ENCODE data around the gene MTRF1. TPM values are rescaled to one million over a fixed set of nuclear protein-coding genes. Genes with fewer than 3 reads are reported as not detected.

MTRF1 gene
- total RNA-seq, 5 donors from 2014 or later (not counting 1 experiment from before 2014, with no cell fraction given), result 22.1 to 35.5 (median 26.6) TPM

DNA sequence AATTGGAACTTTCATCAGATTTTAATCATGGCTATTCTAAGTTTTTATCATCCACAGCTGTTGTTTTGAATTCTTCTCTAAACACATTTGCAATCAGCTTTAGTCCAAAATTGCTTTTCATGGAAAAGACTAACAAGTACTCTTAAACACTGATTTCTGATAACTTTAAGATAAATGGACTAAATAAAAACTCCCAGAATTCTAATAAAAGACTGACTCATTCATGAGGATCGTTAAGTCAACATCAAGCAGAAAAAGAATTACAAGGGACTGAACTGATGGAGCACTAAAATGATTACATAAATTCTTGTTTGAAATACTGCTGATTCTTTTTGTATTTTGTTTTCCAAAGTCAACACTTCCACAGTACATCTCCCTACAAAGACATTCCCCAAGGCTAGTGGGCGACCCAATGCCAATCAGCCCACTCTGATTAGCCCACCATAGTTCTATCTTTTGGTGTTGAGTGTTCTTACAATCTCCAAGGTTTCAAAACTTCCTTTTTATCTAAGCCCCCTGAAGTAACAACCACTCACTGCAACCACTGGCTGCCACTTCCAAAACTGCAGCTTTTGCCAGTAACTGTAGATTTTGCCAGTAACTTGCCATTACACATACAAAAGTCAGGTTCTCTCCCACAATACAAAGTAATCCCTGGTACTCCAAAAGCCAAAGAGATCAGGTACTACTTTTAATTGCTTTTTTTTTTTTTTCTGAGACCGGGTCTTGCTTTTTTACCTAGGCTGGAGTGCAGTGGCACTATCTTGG is 33.7 kb upstream of the MTRF1 start:
- Histone ChIP-seq H3K27me3 (replicated peaks in 1 of 2; ENCODE audit: control insufficient read depth in 2 of 2, extremely low read depth in 1 of 2, insufficient read depth in 2 of 2, low read length in 1 of 2) (no peaks in the 10 kb centered on the region), H3K9me3 (no peaks in the 10 kb centered on the region), H3K4me3 (ENCODE audit: control insufficient read depth in 1 of 2, extremely low read depth in 1 of 2, low read length in 1 of 2) (no peak overlapping the region), H3K4me1 (ENCODE audit: control insufficient read depth in 1 of 2, extremely low read depth in 1 of 2, insufficient read depth in 2 of 2, low read length in 2 of 2) (no peaks in the 10 kb centered on the region), H3K36me3 (ENCODE audit: control insufficient read depth in 2 of 2, extremely low read depth in 1 of 2, insufficient read depth in 1 of 2, low read length in 1 of 2) (no peaks in the 10 kb centered on the region), H3K27ac (ENCODE audit: low read length) (no peak overlapping the region)
- DNase-seq, result no peak
- ChIA-PET POLR2A (no interaction called here), CTCF (interaction anchor here in 1 of 2 donors (0.6 to 1.1 kb wide), 2 partner anchors 50 to 627 kb away, joined by 3 to 8 read pairs; no protein-coding TSS in a partner anchor)
- no peak for ATAC-seq (replicated peaks in 1 of 4)
- no peak overlapping the region for H3K4me3 Mint-ChIP-seq
- peaks cover 0 to 3% (median 2%) of the 10 kb centered on the region in 3 donors for H3K4me1 Mint-ChIP-seq
- no CpG with 5 or more reads among the region's 3 CpGs for WGBS (ENCODE audit: insufficient coverage)
- no peak overlapping the region for H3K27ac Mint-ChIP-seq
- H3K9me3 Mint-ChIP-seq, result no peaks in the 10 kb centered on the region
- H3K27me3 Mint-ChIP-seq, result peaks cover 0 to 1% of the 10 kb centered on the region in 2 donors
- H3K36me3 Mint-ChIP-seq, result peaks cover 6% of the 10 kb centered on the region

DNA sequence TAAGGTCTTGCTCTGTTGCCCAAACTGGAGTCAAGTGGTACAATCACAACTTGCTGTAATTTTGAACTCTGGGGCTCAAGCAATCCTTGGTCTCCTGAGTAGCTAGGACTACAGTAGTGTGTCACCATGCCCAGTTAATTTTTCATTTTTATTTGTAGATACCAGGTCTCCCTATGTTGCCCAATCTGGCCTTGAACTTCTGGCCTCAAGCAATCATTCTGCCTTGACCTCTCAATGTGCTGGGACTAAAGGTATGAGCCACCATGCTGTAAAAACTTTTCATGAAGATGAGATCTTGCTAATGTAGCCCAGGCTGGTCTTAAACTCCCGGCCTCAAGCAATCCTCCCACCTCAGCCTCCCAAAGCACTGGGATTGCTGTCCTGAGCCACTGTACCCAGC is 32.6 kb upstream of the MTRF1 start:
- CTCF ChIA-PET, result interaction anchor here (0.6 to 1.1 kb wide), 2 partner anchors 29 to 51 kb away, joined by 3 to 4 read pairs; no protein-coding TSS in a partner anchor
- POLR2A ChIA-PET, result interaction anchor here in 1 of 2 donors (0.6 kb wide), 1 partner anchor 9 kb away, joined by 3 read pairs; no protein-coding TSS in a partner anchor

DNA sequence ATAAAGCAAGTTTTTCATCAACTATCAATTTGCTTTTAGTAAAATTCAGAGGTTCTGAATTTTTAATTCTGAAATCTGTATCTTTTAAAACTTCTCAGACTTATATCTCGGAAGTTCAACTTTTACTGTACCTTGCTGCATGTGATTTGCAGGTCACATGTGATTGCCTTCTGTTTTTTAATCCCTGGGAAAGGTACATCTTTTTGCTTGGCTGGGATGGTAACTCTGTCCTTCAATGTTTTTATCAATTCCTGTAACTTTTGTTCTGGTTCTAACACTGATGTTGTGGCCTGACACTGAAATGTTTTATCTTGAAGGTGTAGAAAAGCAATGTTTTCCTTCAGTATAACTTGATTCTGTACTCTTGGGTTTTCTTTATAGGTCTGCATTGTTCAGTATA is 31.5 kb upstream of the MTRF1 start:
- H3K4me3 Mint-ChIP-seq, result no peak overlapping the region
- no CpG with 5 or more reads among the region's 1 CpG for WGBS (ENCODE audit: insufficient coverage)
- Histone ChIP-seq H3K27ac (ENCODE audit: low read length) (no peak overlapping the region), H3K36me3 (ENCODE audit: control insufficient read depth in 2 of 2, extremely low read depth in 1 of 2, insufficient read depth in 1 of 2, low read length in 1 of 2) (no peaks in the 10 kb centered on the region), H3K27me3 (replicated peaks in 1 of 2; ENCODE audit: control insufficient read depth in 2 of 2, extremely low read depth in 1 of 2, insufficient read depth in 2 of 2, low read length in 1 of 2) (no peaks in the 10 kb centered on the region), H3K4me3 (ENCODE audit: control insufficient read depth in 1 of 2, extremely low read depth in 1 of 2, low read length in 1 of 2) (no peak overlapping the region), H3K9me3 (no peaks in the 10 kb centered on the region), H3K4me1 (ENCODE audit: control insufficient read depth in 1 of 2, extremely low read depth in 1 of 2, insufficient read depth in 2 of 2, low read length in 2 of 2) (no peaks in the 10 kb centered on the region)
- H3K36me3 Mint-ChIP-seq, result peaks cover 9% of the 10 kb centered on the region
- ATAC-seq (replicated peaks in 1 of 4), result no peak
- H3K27me3 Mint-ChIP-seq, result peaks cover 0 to 3% of the 10 kb centered on the region in 2 donors
- no peak for DNase-seq
- ChIA-PET CTCF (interaction anchor here in 1 of 2 donors (0.6 kb wide), 1 partner anchor 1790 kb away, joined by 3 read pairs; no protein-coding TSS in a partner anchor), POLR2A (interaction anchor here in 1 of 2 donors (0.6 to 0.7 kb wide), 2 partner anchors 53 to 171 kb away, joined by 3 to 4 read pairs; no protein-coding TSS in a partner anchor)
- no peaks in the 10 kb centered on the region for H3K9me3 Mint-ChIP-seq
- H3K27ac Mint-ChIP-seq, result no peak overlapping the region
- peaks cover 0 to 3% (median 2%) of the 10 kb centered on the region in 3 donors for H3K4me1 Mint-ChIP-seq

More for the DNA sequence above, 32.6 kb upstream of the MTRF1 start:
- Histone ChIP-seq H3K27me3 (replicated peaks in 1 of 2; ENCODE audit: control insufficient read depth in 2 of 2, extremely low read depth in 1 of 2, insufficient read depth in 2 of 2, low read length in 1 of 2) (no peaks in the 10 kb centered on the region), H3K27ac (ENCODE audit: low read length) (no peak overlapping the region), H3K9me3 (no peaks in the 10 kb centered on the region), H3K4me1 (ENCODE audit: control insufficient read depth in 1 of 2, extremely low read depth in 1 of 2, insufficient read depth in 2 of 2, low read length in 2 of 2) (no peaks in the 10 kb centered on the region), H3K4me3 (ENCODE audit: control insufficient read depth in 1 of 2, extremely low read depth in 1 of 2, low read length in 1 of 2) (no peak overlapping the region), H3K36me3 (ENCODE audit: control insufficient read depth in 2 of 2, extremely low read depth in 1 of 2, insufficient read depth in 1 of 2, low read length in 1 of 2) (no peaks in the 10 kb centered on the region)
- ATAC-seq (replicated peaks in 1 of 4) (no peak), DNase-seq (no peak)
- 100% methylated on average over 1 of the region's 1 CpG for WGBS (ENCODE audit: insufficient coverage)
- H3K9me3 Mint-ChIP-seq, result no peaks in the 10 kb centered on the region
- peaks cover 0 to 3% of the 10 kb centered on the region in 2 donors for H3K27me3 Mint-ChIP-seq
- H3K27ac Mint-ChIP-seq, result no peak overlapping the region
- no peak overlapping the region for H3K4me3 Mint-ChIP-seq
- H3K36me3 Mint-ChIP-seq, result peaks cover 9% of the 10 kb centered on the region
- H3K4me1 Mint-ChIP-seq, result peaks cover 0 to 3% (median 2%) of the 10 kb centered on the region in 3 donors

DNA sequence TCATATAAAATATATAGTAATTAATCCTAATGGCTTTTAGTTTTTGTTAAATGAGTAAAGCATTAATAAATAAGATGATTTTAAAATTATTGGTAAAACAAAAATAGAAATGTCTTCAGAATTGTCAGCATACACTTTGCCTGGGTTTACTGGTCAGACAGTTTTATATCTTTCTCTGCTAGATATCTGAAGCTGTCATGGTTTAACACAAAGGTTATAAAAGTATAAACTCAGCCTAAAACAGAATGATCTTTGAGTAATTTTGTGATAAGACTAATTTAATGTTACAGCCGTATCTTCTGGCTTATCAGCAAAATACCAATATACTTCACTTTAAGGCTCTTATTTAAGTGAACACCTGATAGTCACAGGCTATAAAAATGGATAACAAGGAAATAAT is 29.9 kb upstream of the MTRF1 start:
- no peak overlapping the region for H3K27ac Mint-ChIP-seq
- Histone ChIP-seq H3K4me3 (ENCODE audit: control insufficient read depth in 1 of 2, extremely low read depth in 1 of 2, low read length in 1 of 2) (no peak overlapping the region), H3K27ac (ENCODE audit: low read length) (no peak overlapping the region), H3K27me3 (replicated peaks in 1 of 2; ENCODE audit: control insufficient read depth in 2 of 2, extremely low read depth in 1 of 2, insufficient read depth in 2 of 2, low read length in 1 of 2) (no peaks in the 10 kb centered on the region), H3K9me3 (no peaks in the 10 kb centered on the region), H3K4me1 (ENCODE audit: control insufficient read depth in 1 of 2, extremely low read depth in 1 of 2, insufficient read depth in 2 of 2, low read length in 2 of 2) (peaks cover 0 to under 1% of the 10 kb centered on the region in 2 experiments), H3K36me3 (ENCODE audit: control insufficient read depth in 2 of 2, extremely low read depth in 1 of 2, insufficient read depth in 1 of 2, low read length in 1 of 2) (no peaks in the 10 kb centered on the region)
- peaks cover 0 to 1% of the 10 kb centered on the region in 2 donors for H3K27me3 Mint-ChIP-seq
- peaks cover under 1 to 6% (median 1%) of the 10 kb centered on the region in 3 donors for H3K4me1 Mint-ChIP-seq
- H3K9me3 Mint-ChIP-seq, result peaks cover 0 to 3% (median 0%) of the 10 kb centered on the region in 3 donors
- H3K36me3 Mint-ChIP-seq, result peaks cover 6% of the 10 kb centered on the region
- ATAC-seq (replicated peaks in 1 of 4), result no peak
- H3K4me3 Mint-ChIP-seq, result no peak overlapping the region
- WGBS (ENCODE audit: insufficient coverage), result no CpG with 5 or more reads among the region's 1 CpG
- CTCF ChIA-PET, result no interaction called here
- DNase-seq, result no peak
- POLR2A ChIA-PET, result no interaction called here

DNA sequence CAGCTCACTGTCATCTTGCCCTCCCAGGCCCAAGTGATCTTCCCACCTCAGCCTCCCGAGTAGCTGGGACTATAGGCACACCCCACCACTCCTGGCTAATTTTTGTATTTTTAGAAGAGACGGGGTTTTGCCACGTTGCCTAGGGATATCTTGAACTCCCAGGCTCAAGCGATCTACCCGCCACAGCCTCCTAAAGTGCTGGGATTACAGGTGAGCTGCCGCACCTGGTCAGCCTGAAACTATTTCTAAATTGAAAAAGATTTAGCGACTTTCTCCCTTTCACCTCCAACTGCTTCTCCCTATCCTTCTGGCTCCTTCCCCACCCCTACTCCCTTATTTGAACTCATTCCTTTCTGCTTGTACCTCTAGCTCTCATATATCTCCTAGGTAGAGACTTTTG is 27.9 kb upstream of the MTRF1 start:
- peaks cover 12% of the 10 kb centered on the region in 2 experiments for H3K4me1 ChIP-seq (ENCODE audit: control insufficient read depth in 1 of 2, extremely low read depth in 1 of 2, insufficient read depth in 2 of 2, low read length in 2 of 2)
- H3K27me3 Mint-ChIP-seq, result peaks cover 0 to 1% of the 10 kb centered on the region in 2 donors
- ATAC-seq (replicated peaks in 1 of 4) (no peak), DNase-seq (no peak)
- no peak overlapping the region for H3K4me3 Mint-ChIP-seq
- 100% methylated on average over 3 of the region's 7 CpGs for WGBS (ENCODE audit: insufficient coverage)
- no peak overlapping the region for H3K27ac ChIP-seq (ENCODE audit: low read length)
- H3K9me3 ChIP-seq, result no peaks in the 10 kb centered on the region
- no peaks in the 10 kb centered on the region for H3K36me3 ChIP-seq (ENCODE audit: control insufficient read depth in 2 of 2, extremely low read depth in 1 of 2, insufficient read depth in 1 of 2, low read length in 1 of 2)
- POLR2A ChIA-PET, result no interaction called here
- peaks cover 0 to 3% (median 0%) of the 10 kb centered on the region in 3 donors for H3K9me3 Mint-ChIP-seq
- H3K4me1 Mint-ChIP-seq, result peaks cover 19 to 24% (median 21%) of the 10 kb centered on the region in 3 donors
- H3K4me3 ChIP-seq (ENCODE audit: control insufficient read depth in 1 of 2, extremely low read depth in 1 of 2, low read length in 1 of 2), result no peak overlapping the region
- CTCF ChIA-PET, result no interaction called here
- H3K27ac Mint-ChIP-seq, result no peak overlapping the region
- no peaks in the 10 kb centered on the region for H3K27me3 ChIP-seq (replicated peaks in 1 of 2; ENCODE audit: control insufficient read depth in 2 of 2, extremely low read depth in 1 of 2, insufficient read depth in 2 of 2, low read length in 1 of 2)
- peaks cover 6% of the 10 kb centered on the region for H3K36me3 Mint-ChIP-seq

DNA sequence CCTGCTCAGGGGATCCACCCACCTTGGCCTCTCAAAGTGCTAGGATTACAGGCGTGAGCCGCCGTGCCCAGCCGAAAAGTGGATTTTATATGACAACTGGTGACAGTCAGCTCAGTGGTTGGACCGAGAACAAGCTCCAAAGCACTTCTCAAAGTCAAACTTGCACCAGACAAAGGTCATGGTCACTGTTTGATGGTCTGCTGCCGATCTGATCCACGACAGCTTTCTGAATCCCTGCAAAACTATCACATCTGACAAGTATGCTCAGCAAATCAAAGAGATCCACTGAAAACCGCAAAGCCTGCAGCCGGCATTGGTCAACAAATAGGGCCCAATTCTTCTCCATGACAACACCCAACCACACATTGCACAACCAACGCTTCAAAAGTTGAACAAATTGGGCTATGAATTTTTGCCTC is 26.1 kb upstream of the MTRF1 start:
- Mint-ChIP-seq H3K27me3 (peaks cover 0 to 1% of the 10 kb centered on the region in 2 donors), H3K27ac (no peak overlapping the region)
- WGBS (ENCODE audit: insufficient coverage), result 91% methylated on average over 8 of the region's 10 CpGs

More for the DNA sequence above, 26.1 kb upstream of the MTRF1 start:
- H3K4me1 ChIP-seq (ENCODE audit: control insufficient read depth in 1 of 2, extremely low read depth in 1 of 2, insufficient read depth in 2 of 2, low read length in 2 of 2), result peaks cover 12 to 22% of the 10 kb centered on the region in 2 experiments
- no peaks in the 10 kb centered on the region for H3K9me3 ChIP-seq
- DNase-seq (no peak), ATAC-seq (replicated peaks in 1 of 4) (no peak)
- H3K36me3 Mint-ChIP-seq, result peaks cover 3% of the 10 kb centered on the region
- no peak overlapping the region for H3K4me3 Mint-ChIP-seq
- peaks cover 31 to 37% (median 33%) of the 10 kb centered on the region in 3 donors for H3K4me1 Mint-ChIP-seq
- H3K27ac ChIP-seq (ENCODE audit: low read length), result no peak overlapping the region
- H3K9me3 Mint-ChIP-seq, result peaks cover 0 to 3% (median 0%) of the 10 kb centered on the region in 3 donors
- H3K27me3 ChIP-seq (replicated peaks in 1 of 2; ENCODE audit: control insufficient read depth in 2 of 2, extremely low read depth in 1 of 2, insufficient read depth in 2 of 2, low read length in 1 of 2), result no peaks in the 10 kb centered on the region
- POLR2A ChIA-PET, result no interaction called here
- no peak overlapping the region for H3K4me3 ChIP-seq (ENCODE audit: control insufficient read depth in 1 of 2, extremely low read depth in 1 of 2, low read length in 1 of 2)
- CTCF ChIA-PET, result interaction anchor here in 1 of 2 donors (0.7 kb wide), 1 partner anchor 19 kb away, joined by 5 read pairs; no protein-coding TSS in a partner anchor
- H3K36me3 ChIP-seq (ENCODE audit: control insufficient read depth in 2 of 2, extremely low read depth in 1 of 2, insufficient read depth in 1 of 2, low read length in 1 of 2), result no peaks in the 10 kb centered on the region

Measured in T-cell (primary cell).